Measurements from ENCODE around the gene TNFRSF19. TPM values are rescaled to one million over a fixed set of nuclear protein-coding genes. Genes with fewer than 3 reads are reported as not detected.

Gene TNFRSF19
- total and polyA plus RNA-seq, 10 of the 15 experiments (the other 5 are each of a cell fraction or from before 2014, with no cell fraction given) = 16.4 to 46.2 (median 35.4) TPM

GRCh38 chr13:23686948-23687347 is 116.7 kb downstream of the TNFRSF19 start (continued):
- TF ChIP-seq SMAD1 (IDR thresholded peaks at IDR 0.05; ENCODE audit: low read depth, partially characterized antibody) = no peak
- TF ChIP-seq E4F1 (IDR thresholded peaks at IDR 0.05; ENCODE audit: borderline replicate concordance, partially characterized antibody) = no peak
- TF ChIP-seq MYC (IDR thresholded peaks at IDR 0.05; ENCODE audit: insufficient read depth, insufficient read length, insufficient replicate concordance, low read length, severe bottlenecking) = no peak
- TF ChIP-seq SMAD5 (IDR thresholded peaks at IDR 0.05; ENCODE audit: low read depth) = no peak

- Histone ChIP-seq H3K4me3 (no peak overlapping the region), H3K36me3 (ENCODE audit: control insufficient read depth in 2 of 2, insufficient read depth in 2 of 2, low read length in 1 of 2) (no peaks in the 10 kb centered on the region), H3K4me1 (ENCODE audit: control insufficient read depth, insufficient read depth, low read length) (no peaks in the 10 kb centered on the region), H3K9ac (ENCODE audit: control insufficient read depth, insufficient read depth, low read length) (no peak overlapping the region), H4K20me1 (ENCODE audit: control insufficient read depth, insufficient read depth) (no peaks in the 10 kb centered on the region), H3K79me2 (ENCODE audit: control insufficient read depth, insufficient read depth, low read length) (no peaks in the 10 kb centered on the region), H3K9me3 (replicated peaks; ENCODE audit: control insufficient read depth, insufficient read depth, low read length) (no peaks in the 10 kb centered on the region; the same call in 2 of the 3 replicates), H2AFZ (ENCODE audit: control insufficient read depth, low read depth, low read length) (no peak overlapping the region), H3K27ac (ENCODE audit: control insufficient read depth, insufficient read depth) (no peak overlapping the region), H3K4me2 (ENCODE audit: control insufficient read depth, insufficient read depth) (no peak overlapping the region), H3K27me3 (replicated peaks in 1 of 2; ENCODE audit: control insufficient read depth in 2 of 2, insufficient read depth in 2 of 2, low read length in 1 of 2) (no peaks in the 10 kb centered on the region)
- 78% methylated on average over 5 of the region's 5 CpGs for WGBS (ENCODE audit: insufficient coverage, insufficient replicate concordance, low lambda C conversion rate, missing lambda C conversion rate)
- in situ Hi-C loops (cut with MboI) (no loop called here), intact Hi-C loops (cut with micrococcal nuclease; ENCODE audit: unreplicated experiment) (no loop called here)
- ChIA-PET POLR2A (no interaction called here), CTCF (interaction anchor here (1.2 kb wide), 2 partner anchors 10 to 85 kb away, joined by 4 read pairs; no protein-coding TSS in a partner anchor), SMC1A (ENCODE audit: uncharacterized antibody, unreplicated experiment) (interaction anchor here (0.9 kb wide), 1 partner anchor 20 kb away, joined by 3 read pairs; no protein-coding TSS in a partner anchor), RAD21 (ENCODE audit: unreplicated experiment) (interaction anchor here (0.6 to 1.7 kb wide), 2 partner anchors 36 to 220 kb away, joined by 3 to 4 read pairs; no protein-coding TSS in a partner anchor)
- DNase-seq (ENCODE audit: low read depth, low spot score) (no peak), FAIRE-seq (no peak), ATAC-seq (no peak)
- TF ChIP-seq CHD2 (IDR thresholded peaks at IDR 0.05; ENCODE audit: borderline replicate concordance, low read depth, low read length) (no peak), ZNF274 (IDR thresholded peaks at IDR 0.05; ENCODE audit: insufficient read depth, insufficient read length) (no peak), MXI1 (IDR thresholded peaks at IDR 0.05; ENCODE audit: low read depth, low read length) (no peak), SRF (IDR thresholded peaks at IDR 0.05; ENCODE audit: low read depth in 2 of 2, low read length in 2 of 2) (no peak), POLR2AphosphoS2 (IDR thresholded peaks at IDR 0.05; ENCODE audit: low read depth, low read length) (no peak), HDGF (IDR thresholded peaks at IDR 0.05) (no peak), GABPA (IDR thresholded peaks at IDR 0.05; ENCODE audit: low read depth) (no peak), ZBED1 (IDR thresholded peaks at IDR 0.05; ENCODE audit: borderline replicate concordance) (no peak), PML (IDR thresholded peaks at IDR 0.05; ENCODE audit: low read length) (no peak), TARDBP (IDR thresholded peaks at IDR 0.05; ENCODE audit: borderline replicate concordance) (no peak), JUND (IDR thresholded peaks at IDR 0.05; ENCODE audit: low read depth, low read length) (no peak), TBL1XR1 (IDR thresholded peaks at IDR 0.05; ENCODE audit: low read depth, low read length) (no peak)
- BruUV-seq (replicated peaks) = no TSS peak
These were observed 117.4 kb downstream of the TNFRSF19 start for GRCh38 chr13:23687614-23688013.

Measured in GM12878 (cell line).